Stimulated activated naive CD8-positive, alpha-beta T cell treated with anti-CD3 and anti-CD28 coated beads, Interleukin-15, amount 100 ng/mL, for 72 hours (primary cell): ENCODE results near the gene SH3D21.

Experiments
- ATAC-seq: fragments of 150-1000 bp; cut with Tn5 transposase; 2 replicates; pipeline ENCODE4 v1.10.0; 2021; ENCODE audit warnings: mild to moderate bottlenecking, moderate library complexity
- DNase-seq, 2 donors: peaks; one replicate each; pipeline ENCODE4 v3.0.0; 2021 to 2022
- H3K27ac Mint-ChIP-seq, 2 donors: one replicate each; pipeline ENCODE4 v1.8.0; 2022; ENCODE audit warnings: mild to moderate bottlenecking in 2 of 2, mixed read lengths in 2 of 2, moderate library complexity in 2 of 2
- H3K27me3 Mint-ChIP-seq: one replicate; pipeline ENCODE4 v1.8.0; 2022; ENCODE audit warnings: mixed read lengths
- H3K4me1 Mint-ChIP-seq: one replicate; pipeline ENCODE4 v1.8.0; 2022; ENCODE audit warnings: mild to moderate bottlenecking, mixed read lengths
- H3K4me3 Mint-ChIP-seq, 2 donors: one replicate each; pipeline ENCODE4 v1.8.0; 2022; ENCODE audit warnings: mild to moderate bottlenecking in 2 of 2, mixed read lengths in 2 of 2, moderate library complexity in 1 of 2
- H3K9me3 Mint-ChIP-seq, 2 donors: one replicate each; pipeline ENCODE4 v1.8.0; 2022; ENCODE audit warnings: mixed read lengths in 2 of 2

The SH3D21 gene

DNA sequence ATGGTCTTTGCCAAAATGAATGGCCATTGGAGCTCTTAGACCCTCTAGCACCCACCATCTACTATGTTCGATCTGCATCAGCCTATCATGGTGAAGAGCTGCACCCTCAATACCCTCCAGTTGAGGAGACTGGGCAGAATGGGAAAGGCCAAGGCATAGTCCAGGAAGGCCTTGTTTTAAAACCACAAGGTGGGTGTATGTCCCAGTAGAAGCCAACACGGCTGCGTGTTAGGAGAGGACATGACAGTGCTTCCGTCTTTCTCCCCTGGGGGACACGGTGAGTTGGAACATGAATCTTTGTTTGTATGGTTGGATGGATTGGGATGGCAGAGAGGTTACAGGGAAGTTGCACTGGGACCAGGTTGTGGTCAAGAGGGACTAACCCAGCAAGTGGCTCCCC lies 18.6 kb upstream of the SH3D21 start:
- no peak for DNase-seq
- no peak for ATAC-seq
- Mint-ChIP-seq H3K4me1 (peaks cover 24% of the 10 kb centered on the region), H3K27ac (peak overlapping the region in 1 of 2 donors; percentile 40), H3K27me3 (no peaks in the 10 kb centered on the region), H3K9me3 (no peaks in the 10 kb centered on the region), H3K4me3 (no peak overlapping the region)

- no peaks in the 10 kb centered on the region for H3K9me3 Mint-ChIP-seq
- ATAC-seq, result no peak
- DNase-seq, result no peak
Observed at GRCh38 chr1:36295390-36295789, 10.8 kb upstream of the SH3D21 start.

GRCh38 chr1:36297062-36297461 lies 9.1 kb upstream of the SH3D21 start:
- no peak for DNase-seq
- Mint-ChIP-seq H3K4me1 (peaks cover 24% of the 10 kb centered on the region), H3K4me3 (no peak overlapping the region), H3K27ac (no peak overlapping the region), H3K27me3 (no peaks in the 10 kb centered on the region), H3K9me3 (no peaks in the 10 kb centered on the region)
- no peak for ATAC-seq

More at GRCh38 chr1:36295390-36295789, 10.8 kb upstream of the SH3D21 start:
- peaks cover 19% of the 10 kb centered on the region for H3K4me1 Mint-ChIP-seq
- H3K27ac Mint-ChIP-seq, result no peak overlapping the region
- H3K27me3 Mint-ChIP-seq, result no peaks in the 10 kb centered on the region
- no peak overlapping the region for H3K4me3 Mint-ChIP-seq

DNA sequence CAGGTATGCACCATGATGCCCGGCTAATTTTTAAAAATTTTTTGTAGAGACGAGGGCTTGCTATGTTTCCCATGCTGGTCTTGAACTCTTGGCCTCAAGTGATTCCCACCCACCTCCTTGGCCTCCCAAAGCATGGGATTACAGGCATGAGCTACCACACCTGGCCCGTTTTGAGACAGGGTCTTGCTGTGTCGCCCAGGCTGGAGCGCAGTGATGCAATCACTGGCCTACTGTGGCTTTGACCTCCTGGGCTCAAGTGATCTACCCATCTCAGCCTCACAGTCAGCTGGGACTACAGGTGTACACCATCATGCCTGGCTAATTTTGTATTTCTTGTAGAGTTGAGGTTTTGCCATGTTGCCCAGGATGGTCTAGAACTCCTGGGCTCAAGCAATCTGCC lies 7.5 kb upstream of the SH3D21 start:
- peak overlapping the region in 1 of 2 donors; percentile 63 for H3K27ac Mint-ChIP-seq

DNA sequence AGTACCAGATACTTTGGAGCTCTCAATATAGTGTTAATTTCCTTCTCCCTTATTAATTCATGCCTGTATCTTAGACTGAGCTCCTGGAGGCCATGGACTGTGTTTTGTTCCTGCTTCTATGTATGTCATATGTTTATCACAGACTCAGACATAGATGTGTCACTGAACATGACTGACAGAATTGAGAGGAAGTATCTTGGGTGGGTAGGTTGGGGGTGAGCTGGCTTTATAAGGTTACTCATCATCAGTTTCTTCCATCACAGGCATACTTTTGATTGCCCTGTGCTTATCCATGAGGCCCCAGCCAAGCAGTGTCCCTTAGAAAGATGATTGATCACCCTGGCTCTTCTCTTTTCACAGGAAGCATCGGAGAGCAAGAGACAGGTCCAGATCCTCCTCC lies 5.6 kb upstream of the SH3D21 start:
- Mint-ChIP-seq H3K9me3 (no peaks in the 10 kb centered on the region), H3K27ac (peak overlapping the region in 1 of 2 donors; percentile 78), H3K4me3 (no peak overlapping the region), H3K4me1 (peaks cover 52% of the 10 kb centered on the region), H3K27me3 (no peaks in the 10 kb centered on the region)
- DNase-seq (no peak), ATAC-seq (peak; percentile 53)

More for the DNA sequence above, 7.5 kb upstream of the SH3D21 start:
- DNase-seq (no peak), ATAC-seq (no peak)
- H3K27me3 Mint-ChIP-seq, result no peaks in the 10 kb centered on the region
- H3K9me3 Mint-ChIP-seq, result no peaks in the 10 kb centered on the region
- peaks cover 36% of the 10 kb centered on the region for H3K4me1 Mint-ChIP-seq
- H3K4me3 Mint-ChIP-seq, result no peak overlapping the region

GRCh38 chr1:36301220-36301619 lies 4.9 kb upstream of the SH3D21 start:
- Mint-ChIP-seq H3K4me1 (peaks cover 59% of the 10 kb centered on the region), H3K27ac (peak overlapping the region in 1 of 2 donors; percentile 88), H3K27me3 (no peaks in the 10 kb centered on the region), H3K9me3 (no peaks in the 10 kb centered on the region), H3K4me3 (no peak overlapping the region)
- no peak for DNase-seq
- ATAC-seq, result no peak

DNA sequence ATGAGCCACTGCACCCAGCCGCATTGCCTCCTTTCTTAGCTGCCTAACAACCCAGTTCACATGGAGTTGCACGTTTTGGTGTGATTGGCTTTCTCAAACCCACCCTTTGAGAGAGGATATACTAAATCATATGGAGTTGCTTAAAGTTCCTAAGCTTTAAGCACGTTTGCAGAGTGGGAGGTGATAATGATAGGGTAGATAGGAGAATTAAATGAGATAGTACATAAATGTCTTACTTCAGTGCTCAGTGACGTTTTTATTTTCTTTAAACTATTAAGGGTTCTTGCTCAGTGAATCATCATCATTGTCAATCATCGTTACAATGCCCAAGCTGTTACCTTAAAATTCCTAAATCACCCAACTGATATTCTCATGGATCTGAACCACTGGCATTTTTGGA lies 2.9 kb upstream of the SH3D21 start:
- no peaks in the 10 kb centered on the region for H3K27me3 Mint-ChIP-seq
- H3K9me3 Mint-ChIP-seq, result no peaks in the 10 kb centered on the region
- H3K4me3 Mint-ChIP-seq, result no peak overlapping the region
- ATAC-seq (no peak), DNase-seq (no peak)
- no peak overlapping the region for H3K27ac Mint-ChIP-seq
- H3K4me1 Mint-ChIP-seq, result peaks cover 77% of the 10 kb centered on the region

DNA sequence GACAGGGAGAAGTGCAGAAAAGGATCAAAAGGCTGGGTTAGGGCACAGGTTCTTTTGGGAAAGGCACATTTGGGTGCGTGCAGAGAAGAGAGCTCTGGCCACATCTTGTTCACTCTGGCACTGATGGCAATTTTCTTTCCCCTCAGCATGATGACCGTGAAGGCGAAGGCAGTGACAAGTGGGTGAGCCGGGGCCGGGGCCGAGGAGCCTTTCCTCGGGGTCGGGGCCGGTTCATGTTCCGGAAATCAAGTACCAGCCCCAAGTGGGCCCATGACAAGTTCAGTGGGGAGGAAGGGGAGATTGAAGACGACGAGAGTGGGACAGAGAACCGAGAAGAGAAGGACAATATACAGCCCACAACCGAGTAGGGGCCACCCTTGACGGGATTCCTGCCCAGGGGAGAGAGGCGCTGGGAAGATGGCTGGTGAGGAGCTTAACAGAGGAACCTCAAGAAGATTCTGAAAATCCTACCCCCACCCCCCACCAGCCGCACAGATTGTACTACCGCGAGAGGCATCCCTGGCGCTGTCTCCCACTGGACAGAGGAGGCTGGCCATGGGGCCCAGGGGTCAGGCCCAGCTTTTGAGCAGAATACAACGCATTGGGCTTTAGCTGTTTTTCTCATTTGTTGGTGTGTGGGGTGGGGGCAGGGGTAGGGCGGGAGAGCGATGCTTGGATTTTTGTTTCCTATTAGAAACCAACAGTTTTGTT lies 2.4 kb upstream of the SH3D21 start:
- no peaks in the 10 kb centered on the region for H3K27me3 Mint-ChIP-seq
- peaks cover 77% of the 10 kb centered on the region for H3K4me1 Mint-ChIP-seq
- H3K4me3 Mint-ChIP-seq, result no peak overlapping the region

GRCh38 chr1:36304521-36304920 lies 1.6 kb upstream of the SH3D21 start:
- H3K4me3 Mint-ChIP-seq, result no peak overlapping the region
- peaks cover 70% of the 10 kb centered on the region for H3K4me1 Mint-ChIP-seq
- DNase-seq (no peak), ATAC-seq (no peak)
- peak overlapping the region in 1 of 2 donors; percentile 70 for H3K27ac Mint-ChIP-seq
- H3K27me3 Mint-ChIP-seq, result no peaks in the 10 kb centered on the region
- H3K9me3 Mint-ChIP-seq, result no peaks in the 10 kb centered on the region

More for the DNA sequence above, 2.4 kb upstream of the SH3D21 start:
- Mint-ChIP-seq H3K27ac (peak overlapping the region in 1 of 2 donors; percentile 90), H3K9me3 (no peaks in the 10 kb centered on the region)
- DNase-seq (no peak), ATAC-seq (no peak)

DNA sequence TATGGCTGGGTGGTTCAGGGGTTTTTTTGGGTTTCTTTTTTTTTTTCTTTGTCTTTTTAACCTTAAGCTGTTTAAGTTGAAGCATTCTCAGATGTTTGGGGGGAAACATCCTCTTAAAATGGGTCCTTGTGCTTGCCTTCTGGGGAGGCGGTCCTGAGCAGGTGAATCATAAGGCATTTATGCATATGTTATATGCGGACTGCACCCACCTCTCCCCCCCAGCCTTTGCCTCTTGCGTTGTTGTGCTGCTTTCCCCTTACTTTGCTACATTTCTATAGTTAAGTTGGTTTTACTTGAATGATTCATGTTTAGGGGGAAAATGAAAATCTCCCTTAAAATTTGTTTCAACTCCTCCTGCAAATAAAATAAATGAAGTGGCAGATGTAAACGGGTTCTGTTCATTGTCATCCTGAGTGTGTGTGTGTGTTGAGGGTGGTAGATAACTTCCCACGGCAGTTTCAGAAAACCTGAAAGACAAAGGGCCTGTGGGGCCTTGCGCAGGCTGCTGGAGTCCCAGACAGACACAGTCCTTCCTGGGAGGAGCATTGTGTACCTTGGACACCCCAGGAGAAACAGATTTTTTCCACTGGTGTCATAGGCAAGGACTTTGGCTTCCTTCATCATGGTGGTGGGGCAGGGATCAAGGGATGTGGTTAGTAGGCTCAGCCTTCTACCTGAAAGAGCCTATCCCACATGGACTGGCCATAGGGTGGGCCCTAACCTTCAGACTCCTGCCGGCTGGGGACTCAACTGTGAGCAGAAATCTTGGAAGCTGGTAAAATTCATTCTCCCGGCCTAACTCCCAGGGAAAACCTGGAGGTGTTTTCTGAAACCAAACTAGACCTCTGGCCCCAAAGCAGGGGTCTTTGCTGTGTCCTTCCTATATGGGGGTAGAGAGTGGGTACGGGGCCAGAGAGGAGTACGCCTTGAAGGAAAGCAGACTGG lies 926 bp upstream of the SH3D21 start:
- H3K4me1 Mint-ChIP-seq, result peaks cover 62% of the 10 kb centered on the region

GRCh38 chr1:36305915-36306209 lies 306 bp upstream of the SH3D21 start:
- Mint-ChIP-seq H3K4me3 (peak overlapping the region; percentile 96 to 99), H3K27ac (peak overlapping the region; percentile 13 to 89), H3K27me3 (no peaks in the 10 kb centered on the region), H3K4me1 (peaks cover 56% of the 10 kb centered on the region), H3K9me3 (no peaks in the 10 kb centered on the region)
- DNase-seq (peak in 1 of 2 donors; percentile 9), ATAC-seq (no peak)

More for the DNA sequence above, 926 bp upstream of the SH3D21 start:
- H3K9me3 Mint-ChIP-seq, result no peaks in the 10 kb centered on the region
- no peaks in the 10 kb centered on the region for H3K27me3 Mint-ChIP-seq
- DNase-seq (peak in 1 of 2 donors; percentile 45), ATAC-seq (peak; percentile 26)
- H3K27ac Mint-ChIP-seq, result peak overlapping the region; percentile 13 to 89
- H3K4me3 Mint-ChIP-seq, result peak overlapping the region; percentile 56 to 99

DNA sequence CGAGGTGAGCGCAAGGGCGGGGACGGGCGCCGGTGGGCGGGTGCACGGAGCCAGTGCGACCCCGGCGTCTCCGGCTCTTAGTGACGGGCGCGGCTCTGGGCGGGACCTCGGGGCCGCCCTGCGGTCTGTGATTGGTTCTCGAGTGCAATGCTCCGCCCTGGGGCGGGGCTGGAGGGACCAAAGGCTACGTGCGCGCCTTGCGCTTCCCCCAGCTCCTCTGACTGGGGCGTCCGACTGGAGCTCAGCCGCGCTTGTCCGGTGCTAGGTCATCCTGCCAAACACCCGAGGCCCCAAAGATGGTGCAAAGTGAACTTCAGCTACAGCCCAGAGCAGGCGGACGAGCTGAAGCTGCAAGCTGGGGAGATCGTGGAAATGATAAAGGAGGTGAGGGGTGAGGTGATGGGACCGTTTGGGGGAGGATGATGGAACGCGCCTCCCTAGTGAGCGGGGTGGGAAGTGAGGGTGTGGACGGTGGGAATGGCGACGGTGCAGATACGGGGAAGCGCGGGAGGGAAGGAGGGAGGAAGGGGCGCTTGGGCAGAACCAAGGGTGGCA lies 811 bp downstream of the SH3D21 start:
- Mint-ChIP-seq H3K4me1 (peaks cover 56% of the 10 kb centered on the region), H3K27ac (peak overlapping the region; percentile 83 to 95)
- peak; percentile 97 for ATAC-seq

GRCh38 chr1:36307601-36308330 lies 1.6 kb downstream of the SH3D21 start:
- peak overlapping the region; percentile 96 to 99 for H3K4me3 Mint-ChIP-seq
- no peaks in the 10 kb centered on the region for H3K9me3 Mint-ChIP-seq
- ATAC-seq, result no peak
- peaks cover 48% of the 10 kb centered on the region for H3K4me1 Mint-ChIP-seq
- H3K27me3 Mint-ChIP-seq, result no peaks in the 10 kb centered on the region
- H3K27ac Mint-ChIP-seq, result peak overlapping the region in 1 of 2 donors; percentile 2
- no peak for DNase-seq

More for the DNA sequence above, 811 bp downstream of the SH3D21 start:
- no peaks in the 10 kb centered on the region for H3K9me3 Mint-ChIP-seq
- H3K4me3 Mint-ChIP-seq, result peak overlapping the region; percentile 96 to 99
- DNase-seq, result peak; percentile 92
- H3K27me3 Mint-ChIP-seq, result no peaks in the 10 kb centered on the region

DNA sequence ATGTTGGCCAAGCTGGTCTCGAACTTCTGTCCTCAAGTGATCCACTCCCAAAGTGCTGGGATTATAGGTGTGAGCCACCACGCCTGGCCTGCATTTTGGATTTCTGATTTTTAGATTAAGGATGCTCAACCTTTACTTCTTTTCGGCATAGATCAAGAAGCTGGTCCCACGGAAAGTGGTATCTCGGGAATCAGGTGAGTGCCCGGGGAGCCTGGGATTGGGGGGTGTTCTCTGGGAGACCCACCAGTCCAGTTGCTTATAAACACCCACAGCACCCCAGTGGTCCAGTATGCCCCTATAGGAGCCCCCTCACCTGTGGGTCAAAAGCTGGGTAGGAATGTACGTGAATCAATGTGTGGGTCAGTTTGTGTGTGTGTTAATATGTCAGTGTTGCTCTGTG lies 3.2 kb downstream of the SH3D21 start:
- H3K9me3 Mint-ChIP-seq, result no peaks in the 10 kb centered on the region
- no peak overlapping the region for H3K27ac Mint-ChIP-seq
- ATAC-seq, result no peak
- DNase-seq, result no peak
- H3K4me3 Mint-ChIP-seq, result no peak overlapping the region
- H3K4me1 Mint-ChIP-seq, result peaks cover 39% of the 10 kb centered on the region
- no peaks in the 10 kb centered on the region for H3K27me3 Mint-ChIP-seq

DNA sequence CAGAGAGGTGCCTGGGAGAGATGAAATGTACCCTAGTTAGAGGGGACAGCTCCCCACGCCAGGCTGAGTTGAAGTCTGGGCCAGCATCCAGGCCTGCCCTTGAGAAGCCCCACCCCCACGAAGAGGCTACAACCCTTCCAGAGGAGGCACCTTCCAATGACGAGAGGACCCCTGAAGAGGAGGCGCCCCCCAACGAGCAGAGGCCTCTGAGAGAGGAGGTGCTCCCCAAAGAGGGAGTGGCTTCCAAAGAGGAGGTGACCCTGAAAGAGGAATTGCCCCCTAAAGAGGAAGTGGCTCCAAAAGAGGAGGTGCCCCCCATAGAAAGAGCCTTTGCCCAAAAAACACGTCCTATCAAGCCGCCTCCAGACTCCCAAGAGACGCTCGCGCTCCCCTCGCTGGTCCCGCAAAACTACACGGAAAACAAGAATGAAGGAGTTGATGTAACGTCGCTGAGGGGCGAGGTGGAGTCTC lies 14.2 kb downstream of the SH3D21 start:
- Mint-ChIP-seq H3K4me1 (peaks cover 32% of the 10 kb centered on the region), H3K27ac (peak overlapping the region; percentile 68 to 70), H3K9me3 (no peaks in the 10 kb centered on the region), H3K27me3 (peaks cover 8% of the 10 kb centered on the region), H3K4me3 (peak overlapping the region; percentile 77 to 89)
- DNase-seq, result no peak
- no peak for ATAC-seq
